GM18502 (cell line): ENCODE results near the gene P2RY12.

Experiments
- ATAC-seq: cut with Tn5 transposase; IDR thresholded peaks from one replicate; pipeline ENCODE4 v1.9.1; 2021; ENCODE audit warnings: mild to moderate bottlenecking; ENCODE audit not compliant: unreplicated experiment, poor library complexity

P2RY12 gene

DNA sequence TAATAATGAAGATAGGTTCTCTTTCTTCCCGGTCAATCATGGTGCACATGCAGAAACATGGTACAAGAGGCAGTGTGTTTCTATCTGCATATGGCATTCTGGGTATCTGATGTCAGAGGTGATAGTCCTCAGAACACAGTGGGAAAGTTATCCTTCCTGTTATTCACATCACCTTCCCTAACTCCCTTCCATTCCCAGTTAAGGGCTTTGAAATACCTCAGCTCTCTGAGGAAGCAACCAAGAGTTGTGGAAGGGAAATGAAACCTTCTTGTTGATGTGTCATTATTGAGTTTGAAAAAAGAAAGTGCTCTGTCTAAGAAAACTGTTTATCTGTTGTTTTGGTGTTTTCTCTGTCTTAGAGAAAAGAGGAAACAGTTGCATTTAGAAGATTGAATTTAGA, 33.3 kb downstream of the P2RY12 start:
- ATAC-seq = peak; percentile 90

- ATAC-seq = no peak
Measured at GRCh38 chr3:151350656-151351055, 33.9 kb downstream of the P2RY12 start.

DNA sequence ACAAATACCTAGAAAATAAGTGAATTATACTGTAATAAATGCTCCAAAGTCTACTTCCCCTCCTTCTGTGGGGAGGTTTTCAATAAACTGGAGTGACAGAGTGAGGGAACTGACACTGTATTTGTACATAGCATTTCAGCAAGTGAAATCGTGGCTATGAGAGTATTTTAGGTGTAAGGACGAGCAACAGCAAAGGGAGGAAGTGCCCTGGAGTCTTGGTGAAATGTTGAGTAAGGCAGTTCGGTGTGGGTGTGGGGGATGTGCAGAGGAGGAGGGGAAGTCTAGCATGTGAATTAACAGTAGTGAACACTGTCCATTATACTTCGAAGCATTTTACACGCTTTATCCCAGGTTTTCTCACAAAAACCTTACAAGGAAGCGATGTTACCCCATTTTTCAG, 37.1 kb downstream of the P2RY12 start:
- no peak for ATAC-seq

GRCh38 chr3:151346292-151346691, 38.3 kb downstream of the P2RY12 start:
- ATAC-seq = no peak

DNA sequence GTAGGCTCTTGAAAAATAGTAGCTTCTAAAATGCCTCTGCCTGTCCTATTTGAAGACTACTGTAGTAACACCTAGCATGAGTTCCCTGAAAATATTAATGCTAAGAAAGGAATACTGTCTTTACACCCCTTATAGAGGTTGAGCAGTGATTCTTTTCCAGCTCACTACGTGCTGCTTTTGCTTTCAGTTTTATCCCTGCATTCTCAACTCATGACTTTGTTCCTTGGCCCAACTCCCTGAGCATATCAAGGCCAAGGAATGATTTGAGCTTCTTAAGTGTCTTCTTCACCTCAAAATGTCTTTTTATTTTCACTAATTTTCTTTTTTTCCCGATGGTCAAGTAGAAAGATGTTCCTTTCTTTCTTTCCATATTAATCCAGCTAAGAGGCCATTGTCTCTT, 38.7 kb downstream of the P2RY12 start:
- ATAC-seq = no peak

DNA sequence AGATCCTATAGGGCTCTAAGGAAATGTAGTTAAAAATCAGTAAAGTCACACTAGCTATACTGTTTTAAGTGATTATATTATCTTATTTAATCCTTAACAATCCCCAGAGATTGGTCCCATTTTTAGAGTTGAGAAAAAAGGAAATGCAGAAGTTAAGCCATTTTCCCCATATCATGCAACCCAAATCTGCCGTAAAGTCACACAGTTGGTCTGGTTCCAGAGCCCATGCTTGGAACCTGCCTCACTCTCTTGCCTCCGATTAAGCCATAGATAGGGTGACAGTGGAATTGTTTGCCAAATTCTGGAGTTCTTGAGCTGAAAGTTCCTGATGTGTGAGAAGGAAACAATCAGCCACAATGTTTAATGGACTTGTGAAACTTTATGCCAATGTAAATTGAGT, 52.9 kb downstream of the P2RY12 start:
- no peak for ATAC-seq

DNA sequence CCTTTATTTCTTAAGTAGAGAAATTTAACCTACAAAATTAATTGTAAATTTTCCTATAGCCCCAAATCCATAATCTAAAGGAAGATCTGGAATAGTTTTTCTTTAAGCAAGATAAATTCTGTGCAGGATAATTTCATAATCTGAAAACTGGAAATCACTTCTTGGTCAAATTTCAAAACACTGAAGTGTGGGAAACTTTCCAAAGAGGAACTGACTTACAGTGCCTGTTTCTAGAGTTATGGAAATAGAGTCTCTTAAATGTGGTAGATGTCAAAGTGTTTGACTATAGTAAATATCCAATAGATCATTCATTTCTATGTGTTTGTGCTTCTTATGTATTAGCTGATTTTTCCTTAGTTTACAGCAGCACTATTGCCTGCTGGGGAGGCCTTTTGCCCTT, 53.7 kb downstream of the P2RY12 start:
- ATAC-seq = no peak

- ATAC-seq = no peak
Measured at GRCh38 chr3:151330379-151330778, 54.2 kb downstream of the P2RY12 start.

- no peak for ATAC-seq
Measured at GRCh38 chr3:151329363-151329762, 55.2 kb downstream of the P2RY12 start, which contains the start of gene P2RY13. Gene P2RY13 (minus strand): TSS chr3:151329549. CDS start chr3:151329528, 21 bp downstream.

- no peak for ATAC-seq
Measured at GRCh38 chr3:151328298-151328995, 56.1 kb downstream of the P2RY12 start.

GRCh38 chr3:151327571-151328198, 56.9 kb downstream of the P2RY12 start:
- no peak for ATAC-seq

GRCh38 chr3:151322511-151322910, 62.0 kb downstream of the P2RY12 start:
- ATAC-seq = no peak

DNA sequence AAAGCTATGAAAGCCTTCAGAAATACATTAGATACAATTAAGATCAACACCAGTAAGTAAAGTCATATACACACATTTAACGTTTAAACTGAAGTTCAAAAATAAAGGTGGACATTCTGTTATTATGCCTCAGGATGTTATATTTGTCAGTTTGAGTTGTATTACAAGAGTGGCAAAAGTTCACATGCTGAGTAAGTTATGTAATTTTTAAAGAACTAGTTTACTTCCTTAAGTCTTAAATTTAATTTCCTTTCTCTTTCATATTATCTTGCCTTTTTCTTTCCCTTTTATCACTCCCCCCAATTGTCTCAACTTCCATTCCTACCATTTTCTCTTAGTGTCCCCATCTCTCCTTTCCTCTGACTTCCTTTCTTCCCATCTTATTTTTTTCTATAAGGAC, 63.0 kb downstream of the P2RY12 start:
- no peak for ATAC-seq

- no peak for ATAC-seq
Measured at GRCh38 chr3:151320131-151320530, 64.4 kb downstream of the P2RY12 start.

DNA sequence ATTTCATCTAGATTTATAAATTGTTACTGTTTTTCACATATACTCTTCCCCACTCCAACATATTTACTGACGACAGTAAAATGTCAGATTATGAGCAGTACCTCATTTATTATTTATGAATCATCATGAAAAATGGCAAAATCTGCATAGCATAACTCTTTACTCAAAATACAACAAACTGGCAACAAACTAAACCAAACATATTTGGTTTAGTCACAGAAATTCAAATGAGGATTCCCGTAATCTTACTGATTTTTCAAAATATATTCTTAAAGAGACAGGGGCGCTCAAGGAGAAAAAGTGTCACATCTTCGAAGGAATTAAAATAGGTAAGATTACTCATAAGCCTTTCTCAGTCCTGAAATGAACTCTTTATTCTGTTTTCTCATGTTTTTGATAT, 64.9 kb downstream of the P2RY12 start:
- ATAC-seq = no peak

DNA sequence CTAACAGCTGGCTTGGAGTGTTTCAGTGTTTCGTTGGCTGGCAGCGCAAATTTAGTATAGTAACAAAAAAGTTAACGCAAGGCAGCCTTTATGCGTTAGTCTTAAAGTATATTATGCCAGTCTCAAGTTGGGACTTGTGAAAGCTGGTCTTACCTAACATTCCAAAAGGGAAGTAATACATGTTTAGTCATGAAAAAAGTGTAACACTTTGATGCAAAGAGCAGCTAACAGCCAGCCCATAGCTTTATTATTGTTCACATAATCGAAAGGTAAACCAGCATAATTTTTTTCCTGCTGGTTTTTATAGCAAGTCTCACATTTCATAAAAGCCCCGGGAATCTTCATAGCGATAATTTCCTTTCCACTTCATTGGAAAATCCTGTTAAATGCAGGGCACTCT, 65.6 kb downstream of the P2RY12 start:
- ATAC-seq = no peak

DNA sequence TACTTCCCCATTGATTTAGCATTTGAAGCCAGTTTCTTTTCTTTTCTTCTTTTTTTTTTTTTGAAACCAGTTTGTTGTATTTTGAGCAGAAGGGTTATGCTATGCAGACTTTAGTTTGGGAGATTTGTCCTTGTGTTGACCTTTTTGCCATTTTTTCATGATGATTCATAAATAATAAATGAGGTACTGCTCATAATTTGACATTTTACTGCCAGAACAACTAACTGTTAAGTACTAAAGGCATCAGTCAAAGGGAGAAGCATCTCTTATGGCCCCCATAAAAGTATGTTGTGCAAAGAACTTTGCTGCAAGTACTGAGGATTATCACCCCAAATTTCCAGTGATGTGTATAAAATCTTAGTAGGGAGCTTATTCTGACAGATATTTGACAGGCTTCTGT, 66.2 kb downstream of the P2RY12 start:
- no peak for ATAC-seq

- peak; percentile 76 for ATAC-seq
Measured at GRCh38 chr3:151316267-151316991, 68.1 kb downstream of the P2RY12 start, which contains the start of gene GPR87. Gene GPR87 (minus strand): TSS chr3:151316820. CDS start chr3:151300100, 16,720 bp downstream.

DNA sequence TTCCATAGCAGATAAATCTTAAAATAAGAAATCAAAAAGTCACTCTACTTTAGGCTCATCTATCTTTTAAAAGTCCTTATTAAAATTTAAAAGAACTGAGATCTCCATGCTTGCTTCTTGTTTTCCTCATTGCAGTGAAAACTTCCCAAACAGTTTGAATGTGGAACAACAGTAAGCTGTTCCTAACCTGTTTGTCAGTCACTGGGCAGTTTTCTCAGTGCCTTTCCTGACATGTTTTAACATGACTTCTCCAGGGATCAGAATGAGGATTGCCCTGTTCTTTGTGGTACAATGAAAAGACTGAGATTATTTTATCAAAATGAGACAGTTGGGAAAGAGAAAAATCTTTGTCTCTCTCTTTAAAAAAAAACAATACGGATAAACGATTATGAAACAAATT, 68.7 kb downstream of the P2RY12 start:
- no peak for ATAC-seq

- ATAC-seq = no peak
Measured at GRCh38 chr3:151315136-151315535, 69.4 kb downstream of the P2RY12 start.

- ATAC-seq = no peak
Measured at GRCh38 chr3:151314593-151314992, 70.0 kb downstream of the P2RY12 start.
